22Rv1 (cell line): ENCODE measurements around the gene NAE1.
"Not testable (repeated sequence)": the region's sequence is repeated elsewhere in the genome, so short reads cannot be mapped to it uniquely, and the experiment has no call there.

ENCODE experiments used
- H3K27ac ChIP-seq: fragments of 450-650 bp; 2 replicates; pipeline ENCODE4 v1.5.1; 2017
- CTCF ChIP-seq: fragments of 450-650 bp; IDR thresholded peaks from 2 replicates; pipeline ENCODE4 v1.5.1; 2017; ENCODE audit warnings: mild to moderate bottlenecking
- ZFX ChIP-seq: fragments of 450-650 bp; IDR thresholded peaks from 2 replicates; pipeline ENCODE4 v1.6.1; 2017; ENCODE audit warnings: antibody characterized with exemption, borderline replicate concordance

NAE1 gene

GRCh38 chr16:66871840-66872239, 41.1 kb upstream of the NAE1 start:
- TF ChIP-seq CTCF (no peak), ZFX (no peak)
- H3K27ac ChIP-seq, result no peak overlapping the region

- H3K27ac ChIP-seq, result not testable (repeated sequence)
These were observed 40.6 kb upstream of the NAE1 start for GRCh38 chr16:66871363-66871762.

GRCh38 chr16:66869424-66869823, 38.6 kb upstream of the NAE1 start:
- no peak overlapping the region for H3K27ac ChIP-seq
- TF ChIP-seq ZFX (no peak), CTCF (no peak)

- no peak overlapping the region for H3K27ac ChIP-seq
- TF ChIP-seq CTCF, result no peak
- no peak for TF ChIP-seq ZFX
These were observed 32.9 kb upstream of the NAE1 start for GRCh38 chr16:66863707-66864106.

- H3K27ac ChIP-seq, result no peak overlapping the region
- TF ChIP-seq ZFX (no peak), CTCF (no peak)
These were observed 31.3 kb upstream of the NAE1 start for GRCh38 chr16:66862023-66862520.

GRCh38 chr16:66859397-66860068, 28.8 kb upstream of the NAE1 start:
- TF ChIP-seq ZFX, result no peak
- no peak for TF ChIP-seq CTCF
- H3K27ac ChIP-seq, result no peak overlapping the region

- no peak for TF ChIP-seq CTCF
- no peak for TF ChIP-seq ZFX
- no peak overlapping the region for H3K27ac ChIP-seq
These were observed 28.1 kb upstream of the NAE1 start for GRCh38 chr16:66858740-66859396.

- no peak for TF ChIP-seq CTCF
- TF ChIP-seq ZFX, result no peak
- no peak overlapping the region for H3K27ac ChIP-seq
These were observed 26.7 kb upstream of the NAE1 start for GRCh38 chr16:66857437-66857836.
